CD4-positive, alpha-beta T cell treated with Interleukin-1 beta for 1 hour (primary cell): ENCODE measurements around the gene RALGAPB.
"Not testable (repeated sequence)": the region's sequence is repeated elsewhere in the genome, so short reads cannot be mapped to it uniquely, and the experiment has no call there.

Source experiments
- DNase-seq, 2 donors: peaks; one replicate each; pipeline ENCODE4 v3.0.0-alpha.2; 2020 to 2022

RALGAPB gene

DNA sequence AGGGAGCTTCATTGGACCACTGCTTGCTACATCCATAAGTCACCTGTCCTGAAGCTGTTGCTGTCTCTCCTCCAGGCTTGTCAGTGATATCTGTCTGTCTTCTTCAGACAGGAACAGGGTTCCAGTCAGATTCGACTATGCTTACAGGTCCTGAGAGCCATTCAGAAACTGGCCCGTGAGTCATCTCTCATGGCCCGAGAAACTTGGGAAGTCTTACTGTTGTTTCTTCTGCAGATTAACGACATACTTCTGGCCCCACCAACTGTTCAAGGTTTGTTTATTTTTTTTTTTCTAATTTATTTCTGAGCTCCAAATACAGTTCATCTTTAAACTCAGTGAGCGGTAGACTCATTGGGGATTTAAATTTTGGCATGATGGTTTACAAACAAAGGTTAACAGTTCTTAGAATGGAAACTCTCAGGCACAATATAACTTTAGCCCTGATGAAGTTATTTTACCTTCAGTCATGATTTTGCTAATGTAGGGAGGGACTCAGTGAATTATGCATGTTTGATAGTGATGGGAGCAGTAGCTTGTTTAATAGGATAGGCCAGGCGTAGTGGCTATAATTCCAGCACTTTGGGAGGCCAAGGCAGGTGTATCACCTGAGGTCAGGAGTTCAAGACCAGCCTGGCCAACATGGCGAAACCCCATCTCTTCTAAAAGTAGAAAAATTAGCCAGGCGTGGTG is 24.7 kb downstream of the RALGAPB start:
- DNase-seq, result no peak

DNA sequence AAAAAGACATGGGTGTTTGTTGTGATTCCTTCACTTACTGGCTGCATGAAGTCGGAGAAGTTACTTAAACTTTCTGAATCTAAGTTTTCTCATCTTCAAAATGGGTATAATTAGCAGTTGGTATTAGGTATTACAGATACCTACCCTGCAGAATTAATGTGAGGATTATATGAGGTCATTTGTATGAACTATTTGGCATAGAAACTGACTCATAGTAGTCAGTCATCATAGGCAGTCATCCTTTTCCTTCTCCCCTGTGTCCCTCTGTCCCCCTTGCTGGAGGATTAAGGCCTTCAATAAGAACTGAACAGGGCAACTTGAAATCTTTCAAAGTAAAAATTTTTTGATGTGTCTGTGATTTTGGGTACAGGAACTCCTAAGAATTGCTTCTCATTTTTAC is 26.3 kb downstream of the RALGAPB start:
- DNase-seq, result no peak

GRCh38 chr20:38499366-38499765 is 26.7 kb downstream of the RALGAPB start:
- DNase-seq, result no peak

GRCh38 chr20:38501858-38502436 is 29.3 kb downstream of the RALGAPB start:
- DNase-seq, result no peak

DNA sequence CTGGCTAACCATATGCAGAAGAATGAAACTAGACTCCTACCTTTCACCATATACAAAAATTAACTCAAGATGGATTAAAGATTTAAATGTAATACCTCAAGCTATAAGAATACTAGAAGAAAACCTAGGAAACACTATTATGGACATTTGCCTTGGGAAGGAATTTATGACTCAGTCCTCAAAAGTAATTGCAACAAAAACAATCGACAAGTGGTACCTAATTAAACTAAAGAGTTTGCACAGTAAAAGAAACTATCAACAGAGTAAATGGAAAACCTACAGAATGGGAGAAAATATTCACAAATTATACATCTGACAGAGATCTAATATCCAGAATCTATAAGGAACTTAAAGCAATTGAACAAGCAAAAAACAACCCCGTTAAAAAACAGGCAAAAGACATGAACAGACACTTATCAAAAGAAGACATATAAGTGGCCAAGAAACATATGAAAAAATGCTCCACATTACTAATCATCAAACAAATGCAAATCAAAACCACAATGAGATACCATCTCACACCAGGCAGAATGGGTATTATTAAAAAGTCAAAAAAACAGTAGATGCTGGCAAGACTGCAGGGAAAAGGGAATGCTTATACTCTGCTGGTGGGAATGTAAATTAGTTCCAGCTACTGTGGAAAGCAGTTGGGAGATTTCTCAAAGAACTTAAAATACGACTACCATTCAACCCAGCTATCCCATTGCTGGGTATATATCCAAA is 31.9 kb downstream of the RALGAPB start:
- DNase-seq, result no peak

DNA sequence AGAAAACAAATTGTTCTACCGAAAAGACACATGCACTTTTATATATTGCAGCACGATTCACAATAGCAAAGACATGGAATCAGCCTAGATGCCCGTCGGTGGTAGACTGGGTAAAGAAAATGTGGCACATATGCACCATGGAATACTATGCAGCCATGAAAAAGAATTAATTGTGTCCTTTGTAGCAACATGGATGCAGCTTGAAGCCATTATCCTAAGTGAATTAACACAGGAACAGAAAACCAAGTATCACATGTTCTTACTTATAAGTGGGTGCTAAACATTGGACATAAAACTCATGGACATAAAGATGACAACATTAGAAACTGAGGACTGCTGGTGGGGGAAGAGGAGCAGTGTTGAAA is 32.4 kb downstream of the RALGAPB start:
- no peak for DNase-seq

DNA sequence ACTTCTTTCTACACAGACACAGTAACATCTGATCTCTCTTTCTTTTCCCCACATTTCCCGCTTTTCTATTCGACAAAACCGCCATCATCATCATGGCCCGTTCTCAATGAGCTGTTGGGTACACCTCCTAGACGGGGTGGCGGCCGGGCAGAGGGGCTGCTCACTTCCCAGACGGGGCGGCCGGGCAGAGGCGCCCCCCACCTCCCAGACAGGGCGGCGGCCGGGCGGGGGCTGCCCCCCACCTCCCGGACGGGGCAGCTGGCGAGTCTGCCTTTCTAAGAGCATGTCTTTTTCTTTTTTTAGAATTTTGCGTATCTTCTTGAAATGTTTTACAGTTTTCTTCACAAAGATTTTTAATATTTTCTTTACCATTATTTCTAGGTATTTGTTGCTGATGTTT is 39.1 kb downstream of the RALGAPB start:
- DNase-seq, result not testable (repeated sequence)

DNA sequence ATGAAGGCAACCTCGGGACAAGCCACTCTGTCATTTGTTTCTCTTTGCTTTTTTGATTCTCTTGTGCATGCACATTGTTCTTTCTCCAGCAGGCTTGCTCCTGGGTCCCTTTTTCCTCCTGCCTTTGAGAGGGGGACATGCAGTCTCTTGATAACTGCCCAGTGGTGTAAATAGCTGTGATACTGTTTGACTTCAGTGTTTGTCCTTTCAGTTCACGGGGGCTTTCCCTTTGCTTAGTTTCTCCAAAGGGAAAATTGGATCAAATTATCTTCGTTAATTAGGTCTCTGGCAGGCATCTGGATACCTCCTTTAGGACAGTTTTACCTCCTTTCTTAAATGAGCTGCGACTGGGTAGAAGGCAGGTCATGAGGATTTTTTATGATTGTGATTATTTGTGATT is 41.5 kb downstream of the RALGAPB start:
- DNase-seq, result no peak

DNA sequence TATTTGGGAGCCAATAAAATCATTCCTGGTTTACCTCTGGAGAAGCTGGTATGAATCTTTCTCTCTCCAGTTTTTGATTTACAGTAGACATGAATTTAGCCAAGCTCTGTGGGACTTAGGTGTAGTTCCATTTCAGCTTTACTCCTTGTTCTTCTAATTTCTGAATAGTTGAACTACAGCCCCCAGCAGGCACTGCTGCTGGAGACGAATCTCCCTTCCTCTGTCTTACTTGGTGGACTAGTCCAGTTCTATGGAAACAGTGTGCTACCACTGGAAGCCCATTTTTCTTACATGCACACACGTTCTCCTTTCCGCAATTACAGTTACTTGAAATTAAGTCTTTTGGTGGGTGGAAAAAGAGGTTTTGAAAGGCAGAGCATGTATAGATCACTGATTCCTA is 42.3 kb downstream of the RALGAPB start:
- no peak for DNase-seq

- DNase-seq, result no peak
These were observed 43.0 kb downstream of the RALGAPB start for GRCh38 chr20:38515631-38516030.

- DNase-seq, result no peak
These were observed 46.8 kb downstream of the RALGAPB start for GRCh38 chr20:38519426-38519825.

- DNase-seq, result no peak
These were observed 47.6 kb downstream of the RALGAPB start for GRCh38 chr20:38520261-38520660.

GRCh38 chr20:38523697-38524096 is 51.1 kb downstream of the RALGAPB start:
- no peak for DNase-seq

DNA sequence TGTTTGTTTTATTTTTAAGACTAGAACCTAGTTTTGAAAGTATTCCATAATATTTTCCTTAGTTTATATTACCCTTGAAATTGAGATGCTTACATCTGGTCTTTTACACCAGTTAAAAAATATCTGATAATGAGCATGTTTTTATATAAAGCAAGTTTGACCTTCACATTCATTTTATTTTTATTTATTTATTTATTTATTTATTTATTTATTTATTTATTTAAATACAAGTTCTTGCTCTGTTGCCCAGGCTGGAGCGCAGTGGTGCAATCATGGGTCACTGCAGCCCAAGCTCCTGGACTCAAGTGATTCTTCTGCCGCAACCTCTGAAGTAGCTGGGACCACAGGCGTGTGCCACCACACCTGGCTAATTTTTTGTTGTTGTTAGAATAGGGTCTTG is 55.5 kb downstream of the RALGAPB start:
- DNase-seq, result no peak

DNA sequence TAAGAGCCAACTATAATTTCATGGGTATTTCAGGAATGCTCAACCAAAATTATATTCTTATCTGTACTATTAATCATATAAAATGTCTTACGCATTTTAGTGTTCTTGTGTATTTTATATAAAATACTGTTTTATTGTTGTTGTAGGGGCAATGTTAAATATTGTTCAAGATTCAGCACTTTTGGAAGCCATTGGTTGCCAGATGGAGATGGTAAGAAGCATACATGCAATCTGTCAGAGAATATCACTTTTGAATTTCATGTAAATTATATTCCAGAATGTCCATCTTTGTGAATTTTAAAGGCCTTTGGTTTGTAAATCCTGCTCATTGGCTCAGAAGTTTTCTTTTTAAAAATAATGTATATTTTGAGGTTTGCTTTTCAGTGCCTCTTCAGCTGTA is 58.4 kb downstream of the RALGAPB start:
- DNase-seq, result no peak

- DNase-seq, result no peak
These were observed 62.1 kb downstream of the RALGAPB start for GRCh38 chr20:38534756-38535155.

GRCh38 chr20:38536310-38536709 is 63.7 kb downstream of the RALGAPB start:
- no peak for DNase-seq

DNA sequence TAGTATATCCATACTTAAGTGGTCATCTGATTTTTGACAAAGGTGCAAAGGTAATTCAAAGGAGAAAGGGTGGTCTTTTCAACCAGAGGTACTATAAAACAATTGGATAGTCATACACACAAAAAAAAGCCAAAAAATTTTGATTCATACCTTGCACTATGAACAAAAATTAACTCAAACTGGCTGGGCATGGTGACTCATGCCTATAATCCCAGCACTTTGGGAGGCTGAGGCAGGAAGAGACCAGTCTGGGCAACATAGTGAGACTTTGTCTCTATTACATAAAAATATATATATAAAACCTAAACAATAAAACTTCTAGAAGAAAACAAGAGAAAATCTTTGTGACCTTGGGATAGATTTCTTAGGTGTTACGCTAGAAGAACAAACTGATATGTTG is 64.5 kb downstream of the RALGAPB start:
- DNase-seq, result no peak

DNA sequence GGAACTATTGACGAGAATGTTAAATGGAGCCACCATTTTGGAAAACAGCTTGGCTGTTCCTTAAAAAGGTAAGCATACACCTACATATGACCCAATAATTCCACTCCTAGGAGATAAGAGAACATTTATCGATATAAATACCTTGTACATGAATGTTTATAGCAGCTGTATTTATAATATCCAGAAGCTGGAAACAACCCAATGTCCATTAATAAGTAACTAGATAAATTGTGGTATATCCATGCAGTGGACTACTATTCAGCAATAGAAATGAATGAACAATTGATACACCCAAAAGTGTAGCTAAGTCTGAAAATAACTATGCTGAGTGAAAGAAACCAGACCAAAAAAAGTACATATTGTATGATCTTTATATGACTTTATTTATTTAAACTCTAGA is 66.1 kb downstream of the RALGAPB start:
- DNase-seq, result no peak

DNA sequence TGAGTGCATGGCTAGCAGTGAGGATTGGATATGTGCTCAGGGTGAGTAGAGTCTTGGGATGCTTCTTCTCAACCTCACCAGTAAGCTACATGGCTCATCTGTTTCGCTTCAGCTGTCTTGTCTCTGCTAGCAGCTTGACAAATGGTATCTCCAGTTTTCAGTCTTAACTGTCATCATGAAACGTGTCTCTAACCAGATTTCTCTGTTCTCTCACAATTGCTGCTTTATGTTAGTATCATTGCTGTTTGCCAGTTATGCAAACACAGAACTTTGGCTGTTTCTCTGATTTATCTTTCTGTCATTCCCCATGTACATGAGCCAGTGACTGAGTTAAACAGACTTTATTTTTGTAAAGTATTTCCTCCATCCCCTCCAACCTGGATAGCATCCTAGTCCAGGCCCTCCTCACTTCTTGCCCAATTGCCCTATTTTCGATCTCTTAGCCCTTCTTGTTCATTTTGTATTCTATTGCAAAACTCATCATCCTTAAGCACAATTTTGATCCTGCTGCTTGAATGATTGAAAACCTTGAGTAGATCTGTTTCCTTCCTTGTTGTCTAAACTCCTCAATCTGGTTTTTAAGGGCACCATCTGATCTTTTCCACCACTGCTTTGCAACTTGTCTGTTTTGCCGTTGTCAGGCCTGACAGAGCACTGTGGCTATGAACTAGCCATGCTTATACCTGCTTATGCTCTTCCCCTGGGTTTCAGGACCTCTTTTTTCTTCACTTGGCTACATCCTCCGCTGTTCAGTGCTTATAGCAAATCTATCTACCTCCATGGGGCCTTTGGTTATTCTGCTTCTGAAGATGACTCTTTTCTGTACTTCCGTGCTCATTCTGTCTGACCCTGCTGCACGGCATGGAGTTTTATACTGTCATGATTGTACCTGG is 70.6 kb downstream of the RALGAPB start:
- no peak for DNase-seq

DNA sequence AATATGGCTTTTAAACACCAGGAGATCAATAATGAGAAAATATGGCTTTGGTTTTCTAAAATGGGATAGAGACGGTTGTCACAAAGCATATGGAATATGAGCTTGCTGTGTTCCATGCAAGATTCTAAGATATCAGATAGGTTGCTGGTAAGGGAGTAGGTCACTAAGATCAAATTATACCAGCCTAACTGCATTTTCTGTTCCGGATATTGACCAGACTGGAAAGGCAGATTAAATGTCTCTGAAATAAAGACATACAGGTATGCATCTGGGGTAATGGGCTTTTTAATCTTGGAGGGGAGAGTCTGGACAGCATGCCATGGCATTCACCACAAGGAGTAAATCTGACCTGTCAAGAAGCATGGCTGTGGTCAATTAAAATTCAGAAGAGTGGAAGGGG is 73.1 kb downstream of the RALGAPB start:
- no peak for DNase-seq

- DNase-seq, result no peak
These were observed 74.8 kb downstream of the RALGAPB start for GRCh38 chr20:38547288-38548085.
